Measurements from ENCODE around the gene ARL6. TPM values are rescaled to one million over a fixed set of nuclear protein-coding genes. Genes with fewer than 3 reads are reported as not detected.

ARL6 gene, protein sequence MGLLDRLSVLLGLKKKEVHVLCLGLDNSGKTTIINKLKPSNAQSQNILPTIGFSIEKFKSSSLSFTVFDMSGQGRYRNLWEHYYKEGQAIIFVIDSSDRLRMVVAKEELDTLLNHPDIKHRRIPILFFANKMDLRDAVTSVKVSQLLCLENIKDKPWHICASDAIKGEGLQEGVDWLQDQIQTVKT
- total RNA-seq: 4.5 to 8.0 TPM (median 4.7 TPM) in 3 replicates
- long read RNA-seq, full-length matches to known transcripts: 7 of 12 reads
- long read RNA-seq, partial matches to known transcripts: 0 of 12 reads
- long read RNA-seq, other reads (novel, unspliced or antisense): 5 of 12 reads

DNA sequence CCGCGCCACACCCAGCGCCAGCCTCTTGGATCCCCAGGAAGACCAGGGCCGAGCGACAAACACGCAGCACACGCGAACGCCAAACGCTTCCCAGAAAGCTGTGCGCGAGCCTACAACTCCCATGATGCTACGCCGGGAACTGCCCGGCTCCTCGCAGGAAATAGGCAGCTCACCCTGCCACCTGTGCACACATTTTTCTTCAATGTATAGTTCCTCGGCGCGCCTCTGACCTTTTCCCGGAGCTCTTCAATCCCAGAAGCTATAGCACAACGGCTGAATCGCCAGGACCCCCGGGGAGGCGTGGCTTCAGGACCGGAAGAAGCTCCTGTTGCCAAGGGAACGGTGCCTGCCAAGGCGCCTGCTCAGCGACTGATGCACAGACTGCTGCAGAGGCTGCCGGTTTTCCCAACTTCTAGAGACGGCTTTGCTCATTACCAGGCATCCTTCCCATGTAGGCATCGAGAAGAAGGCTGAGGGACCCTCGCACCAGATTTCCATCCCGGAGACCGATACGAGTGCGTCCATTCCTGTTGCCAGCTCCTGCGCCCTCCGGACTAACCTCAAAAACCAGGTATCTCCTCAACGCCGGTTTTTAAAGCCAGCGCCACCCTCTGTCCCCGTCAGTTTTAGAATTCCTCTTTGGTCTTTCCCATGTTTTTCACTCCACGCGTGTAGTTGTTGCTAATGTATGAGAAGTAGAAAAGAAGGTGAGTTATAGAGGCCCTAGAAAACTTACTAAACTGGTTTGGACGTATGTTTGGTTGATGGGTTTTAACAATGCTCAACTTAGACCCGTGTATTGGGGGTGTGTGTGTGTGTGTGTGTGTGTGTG is at the start of gene ARL6:
TSS of gene ARL6 (plus strand) at position 352 of the 832 bp plus-strand sequence. CDS start 3,350 bp downstream, outside the sequence.
- peaks cover 2% of the 10 kb centered on the region for H3K36me3 Mint-ChIP-seq (ENCODE audit: low read depth)
- peak within 1 kb of the TSS; percentile 95 for H3K4me3 Mint-ChIP-seq (ENCODE audit: unreplicated experiment)
- H3K4me1 Mint-ChIP-seq (ENCODE audit: low read depth): peaks cover 17% of the 10 kb centered on the region
- TF ChIP-seq CTCF (IDR thresholded peaks at IDR 0.05): peak; percentile 64
- no peaks in the 10 kb centered on the region for H3K27me3 Mint-ChIP-seq (ENCODE audit: low read depth)
- peaks cover 2% of the 10 kb centered on the region for H3K9me3 Mint-ChIP-seq (ENCODE audit: low read depth)
- DNase-seq (ENCODE audit: low spot score): peak; percentile 92
- peak within 1 kb of the TSS; percentile 92 for H3K27ac Mint-ChIP-seq (ENCODE audit: unreplicated experiment)

GRCh38 chr3:97719156-97719821 is 45.3 kb upstream of the ARL6 start:
- H3K27me3 Mint-ChIP-seq (ENCODE audit: low read depth): peaks cover 34% of the 10 kb centered on the region
- peak; percentile 96 for TF ChIP-seq CTCF (IDR thresholded peaks at IDR 0.05)
- H3K27ac Mint-ChIP-seq (ENCODE audit: unreplicated experiment): no peak overlapping the region
- no peaks in the 10 kb centered on the region for H3K4me1 Mint-ChIP-seq (ENCODE audit: low read depth)
- no peaks in the 10 kb centered on the region for H3K9me3 Mint-ChIP-seq (ENCODE audit: low read depth)
- H3K36me3 Mint-ChIP-seq (ENCODE audit: low read depth): no peaks in the 10 kb centered on the region
- DNase-seq (ENCODE audit: low spot score): no peak
- no peak overlapping the region for H3K4me3 Mint-ChIP-seq (ENCODE audit: unreplicated experiment)

- H3K4me1 Mint-ChIP-seq (ENCODE audit: low read depth): no peaks in the 10 kb centered on the region
Measured at GRCh38 chr3:97720417-97720816, 44.1 kb upstream of the ARL6 start.

GRCh38 chr3:97721446-97721845 is 43.1 kb upstream of the ARL6 start:
- DNase-seq (ENCODE audit: low spot score): no peak
- Mint-ChIP-seq H3K4me1 (ENCODE audit: low read depth) (no peaks in the 10 kb centered on the region), H3K27ac (ENCODE audit: unreplicated experiment) (no peak overlapping the region), H3K36me3 (ENCODE audit: low read depth) (no peaks in the 10 kb centered on the region), H3K9me3 (ENCODE audit: low read depth) (no peaks in the 10 kb centered on the region), H3K27me3 (ENCODE audit: low read depth) (peaks cover 31% of the 10 kb centered on the region), H3K4me3 (ENCODE audit: unreplicated experiment) (no peak overlapping the region)
- TF ChIP-seq CTCF (IDR thresholded peaks at IDR 0.05): no peak

More at GRCh38 chr3:97720417-97720816, 44.1 kb upstream of the ARL6 start:
- Mint-ChIP-seq H3K27ac (ENCODE audit: unreplicated experiment) (no peak overlapping the region), H3K4me3 (ENCODE audit: unreplicated experiment) (no peak overlapping the region), H3K9me3 (ENCODE audit: low read depth) (no peaks in the 10 kb centered on the region), H3K36me3 (ENCODE audit: low read depth) (no peaks in the 10 kb centered on the region), H3K27me3 (ENCODE audit: low read depth) (peaks cover 35% of the 10 kb centered on the region)
- no peak for TF ChIP-seq CTCF (IDR thresholded peaks at IDR 0.05)
- no peak for DNase-seq (ENCODE audit: low spot score)

DNA sequence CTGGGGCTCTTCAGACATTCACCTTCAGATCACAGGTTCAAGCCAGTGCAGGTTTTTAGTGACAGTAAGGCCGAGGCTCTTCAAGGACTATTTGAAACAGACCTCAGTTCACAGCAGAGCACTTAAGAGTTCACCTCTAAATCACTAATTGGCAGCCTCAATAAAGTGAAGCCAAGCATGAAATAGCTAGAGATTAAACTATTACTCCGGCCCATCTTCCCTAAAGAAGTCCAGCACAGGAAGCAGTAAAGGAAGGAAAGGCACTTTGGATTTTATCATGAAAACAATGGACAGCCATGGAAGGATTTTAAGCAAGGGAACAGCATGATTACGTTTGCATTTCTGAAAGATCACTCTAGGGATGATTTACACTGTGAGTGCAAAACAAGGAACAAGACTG is 27.6 kb upstream of the ARL6 start:
- H3K27ac Mint-ChIP-seq (ENCODE audit: unreplicated experiment): no peak overlapping the region
- H3K4me3 Mint-ChIP-seq (ENCODE audit: unreplicated experiment): no peak overlapping the region
- no peaks in the 10 kb centered on the region for H3K36me3 Mint-ChIP-seq (ENCODE audit: low read depth)
- H3K9me3 Mint-ChIP-seq (ENCODE audit: low read depth): no peaks in the 10 kb centered on the region
- H3K27me3 Mint-ChIP-seq (ENCODE audit: low read depth): peaks cover 49% of the 10 kb centered on the region
- DNase-seq (ENCODE audit: low spot score): no peak
- no peak for TF ChIP-seq CTCF (IDR thresholded peaks at IDR 0.05)
- H3K4me1 Mint-ChIP-seq (ENCODE audit: low read depth): no peaks in the 10 kb centered on the region

Data from chondrocyte (in vitro differentiated cells).